ENCODE measurements around the gene MRRF. TPM values are rescaled to one million over a fixed set of nuclear protein-coding genes. Genes with fewer than 3 reads are reported as not detected.

MRRF gene
- total RNA-seq, 4 donors from 2014 or later: 22.7 to 39.4 (median 38.2) TPM

- no peak for DNase-seq (ENCODE audit: low spot score in 2 of 2)
- WGBS, 2 donors: 90 to 91% methylated on average over 5 of the region's 5 CpGs
- no peaks in the 10 kb centered on the region for H3K27me3 ChIP-seq
- no peaks in the 10 kb centered on the region for H3K4me1 ChIP-seq
- TF ChIP-seq, protein P1, sequence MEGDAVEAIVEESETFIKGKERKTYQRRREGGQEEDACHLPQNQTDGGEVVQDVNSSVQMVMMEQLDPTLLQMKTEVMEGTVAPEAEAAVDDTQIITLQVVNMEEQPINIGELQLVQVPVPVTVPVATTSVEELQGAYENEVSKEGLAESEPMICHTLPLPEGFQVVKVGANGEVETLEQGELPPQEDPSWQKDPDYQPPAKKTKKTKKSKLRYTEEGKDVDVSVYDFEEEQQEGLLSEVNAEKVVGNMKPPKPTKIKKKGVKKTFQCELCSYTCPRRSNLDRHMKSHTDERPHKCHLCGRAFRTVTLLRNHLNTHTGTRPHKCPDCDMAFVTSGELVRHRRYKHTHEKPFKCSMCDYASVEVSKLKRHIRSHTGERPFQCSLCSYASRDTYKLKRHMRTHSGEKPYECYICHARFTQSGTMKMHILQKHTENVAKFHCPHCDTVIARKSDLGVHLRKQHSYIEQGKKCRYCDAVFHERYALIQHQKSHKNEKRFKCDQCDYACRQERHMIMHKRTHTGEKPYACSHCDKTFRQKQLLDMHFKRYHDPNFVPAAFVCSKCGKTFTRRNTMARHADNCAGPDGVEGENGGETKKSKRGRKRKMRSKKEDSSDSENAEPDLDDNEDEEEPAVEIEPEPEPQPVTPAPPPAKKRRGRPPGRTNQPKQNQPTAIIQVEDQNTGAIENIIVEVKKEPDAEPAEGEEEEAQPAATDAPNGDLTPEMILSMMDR (IDR thresholded peaks at IDR 0.05): no peak
- no peak for TF ChIP-seq POLR2A (IDR thresholded peaks at IDR 0.05)
- TF ChIP-seq EP300 (IDR thresholded peaks at IDR 0.05): no peak
- H3K36me3 ChIP-seq: no peaks in the 10 kb centered on the region
- no peak overlapping the region for H3K4me3 ChIP-seq
- H3K27ac ChIP-seq: no peak overlapping the region
- H3K9me3 ChIP-seq: no peaks in the 10 kb centered on the region
Observed at GRCh38 chr9:122336189-122336588, 71.5 kb downstream of the MRRF start.

- no peak overlapping the region for H3K4me3 ChIP-seq
- no peak overlapping the region for H3K27ac ChIP-seq
- no peaks in the 10 kb centered on the region for H3K36me3 ChIP-seq
- no peak for TF ChIP-seq POLR2A (IDR thresholded peaks at IDR 0.05)
- TF ChIP-seq EP300 (IDR thresholded peaks at IDR 0.05): no peak
- TF ChIP-seq, protein P1 (IDR thresholded peaks at IDR 0.05): no peak
- no peaks in the 10 kb centered on the region for H3K27me3 ChIP-seq
- no peak for DNase-seq (ENCODE audit: low spot score in 2 of 2)
- WGBS, 2 donors: 42% methylated on average over 7 to 23 of the region's 26 CpGs
- H3K9me3 ChIP-seq: no peaks in the 10 kb centered on the region
- no peaks in the 10 kb centered on the region for H3K4me1 ChIP-seq
Observed at GRCh38 chr9:122336866-122337555, 72.3 kb downstream of the MRRF start.

DNA sequence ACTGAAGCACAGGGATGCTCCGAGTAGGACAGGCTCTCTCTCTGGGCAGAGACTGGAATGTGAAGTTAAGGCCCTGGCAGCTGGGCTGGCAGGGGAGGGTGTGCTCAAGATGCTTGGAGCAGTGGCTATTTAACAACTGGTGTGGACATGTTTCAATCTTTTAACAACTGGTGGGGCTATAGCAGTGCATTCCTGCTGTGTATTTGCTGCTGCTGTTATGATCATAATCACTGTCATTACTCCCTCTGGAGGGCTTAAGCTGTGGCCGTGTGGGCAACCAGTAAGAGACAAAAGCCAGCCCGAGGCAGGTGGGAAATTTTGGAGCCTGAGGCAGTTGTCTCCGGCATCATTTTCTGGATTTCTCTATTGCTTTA is 72.9 kb downstream of the MRRF start:
- Histone ChIP-seq H3K27ac (no peak overlapping the region), H3K36me3 (no peaks in the 10 kb centered on the region), H3K27me3 (no peaks in the 10 kb centered on the region), H3K4me3 (no peak overlapping the region), H3K4me1 (no peaks in the 10 kb centered on the region), H3K9me3 (no peaks in the 10 kb centered on the region)
- 39 to 47% methylated on average over 4 of the region's 4 CpGs for WGBS, 2 donors
- TF ChIP-seq POLR2A (IDR thresholded peaks at IDR 0.05) (no peak), EP300 (IDR thresholded peaks at IDR 0.05) (no peak)
- TF ChIP-seq, protein P1 (IDR thresholded peaks at IDR 0.05): no peak
- no peak for DNase-seq (ENCODE audit: low spot score in 2 of 2)

DNA sequence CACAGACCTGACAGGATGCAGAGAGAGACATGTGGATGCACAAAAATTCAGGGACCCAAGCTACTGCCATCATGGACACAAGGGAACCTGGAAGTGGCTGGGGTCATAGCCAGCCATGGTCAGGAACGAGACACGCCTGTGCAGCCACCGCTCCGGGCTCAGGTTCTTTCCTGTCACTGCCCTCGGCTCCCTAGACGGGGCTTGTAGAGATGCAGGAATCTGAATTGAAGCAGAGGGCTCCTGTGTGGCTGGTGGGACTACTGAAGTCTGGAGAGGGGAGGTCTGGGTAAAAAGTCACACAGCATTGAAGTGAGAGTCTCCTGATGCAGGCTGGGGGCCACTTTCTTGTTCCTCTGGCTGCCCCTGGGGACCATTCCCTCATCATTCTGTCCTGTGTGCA is 73.9 kb downstream of the MRRF start:
- Histone ChIP-seq H3K36me3 (no peaks in the 10 kb centered on the region), H3K4me1 (no peaks in the 10 kb centered on the region), H3K9me3 (no peaks in the 10 kb centered on the region), H3K4me3 (no peak overlapping the region), H3K27ac (no peak overlapping the region), H3K27me3 (no peaks in the 10 kb centered on the region)
- no peak for DNase-seq (ENCODE audit: low spot score in 2 of 2)
- 74 to 84% methylated on average over 6 of the region's 6 CpGs for WGBS, 2 donors
- TF ChIP-seq, protein P1 (IDR thresholded peaks at IDR 0.05): no peak
- no peak for TF ChIP-seq POLR2A (IDR thresholded peaks at IDR 0.05)
- no peak for TF ChIP-seq EP300 (IDR thresholded peaks at IDR 0.05)

DNA sequence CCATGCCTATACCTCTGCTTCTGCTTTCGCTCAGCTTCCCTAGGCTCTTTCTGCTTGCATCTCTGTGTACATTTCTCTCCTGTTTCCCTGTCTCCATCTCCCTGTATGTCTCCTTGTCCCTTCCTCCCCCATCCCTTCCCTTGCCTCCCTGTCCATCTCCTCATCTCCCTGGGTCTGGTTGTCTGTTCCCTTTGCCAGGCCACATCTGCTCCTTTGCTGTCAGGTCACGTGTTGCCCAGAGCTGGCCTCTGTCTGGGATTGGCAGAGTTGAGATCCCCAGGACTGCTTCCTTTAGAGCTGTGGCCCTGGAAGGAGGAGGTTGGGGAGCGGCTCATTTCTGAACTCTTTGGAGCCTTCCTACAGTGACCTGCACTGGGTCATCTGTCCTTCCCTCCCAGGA is 74.3 kb downstream of the MRRF start:
- Histone ChIP-seq H3K36me3 (no peaks in the 10 kb centered on the region), H3K9me3 (no peaks in the 10 kb centered on the region), H3K27ac (peak overlapping the region in 1 of 4 donors; percentile 5), H3K4me3 (no peak overlapping the region), H3K4me1 (no peaks in the 10 kb centered on the region), H3K27me3 (no peaks in the 10 kb centered on the region)
- TF ChIP-seq, protein P1 (IDR thresholded peaks at IDR 0.05): no peak
- TF ChIP-seq EP300 (IDR thresholded peaks at IDR 0.05) (no peak), POLR2A (IDR thresholded peaks at IDR 0.05) (no peak)
- WGBS, 2 donors: 49 to 67% methylated on average over 3 of the region's 3 CpGs
- DNase-seq (ENCODE audit: low spot score in 2 of 2): no peak

All from tibial nerve (tissue), 4 donors.